Measurements from ENCODE around the gene ITPRID2. TPM values are rescaled to one million over a fixed set of nuclear protein-coding genes. Genes with fewer than 3 reads are reported as not detected.

The ITPRID2 gene
- total RNA-seq, result 115 and 133 TPM in 2 replicates
- long read RNA-seq, full-length matches to known transcripts, result 6 of 36 reads
- long read RNA-seq, partial matches to known transcripts, result 22 of 36 reads
- long read RNA-seq, other reads (novel, unspliced or antisense), result 8 of 36 reads

DNA sequence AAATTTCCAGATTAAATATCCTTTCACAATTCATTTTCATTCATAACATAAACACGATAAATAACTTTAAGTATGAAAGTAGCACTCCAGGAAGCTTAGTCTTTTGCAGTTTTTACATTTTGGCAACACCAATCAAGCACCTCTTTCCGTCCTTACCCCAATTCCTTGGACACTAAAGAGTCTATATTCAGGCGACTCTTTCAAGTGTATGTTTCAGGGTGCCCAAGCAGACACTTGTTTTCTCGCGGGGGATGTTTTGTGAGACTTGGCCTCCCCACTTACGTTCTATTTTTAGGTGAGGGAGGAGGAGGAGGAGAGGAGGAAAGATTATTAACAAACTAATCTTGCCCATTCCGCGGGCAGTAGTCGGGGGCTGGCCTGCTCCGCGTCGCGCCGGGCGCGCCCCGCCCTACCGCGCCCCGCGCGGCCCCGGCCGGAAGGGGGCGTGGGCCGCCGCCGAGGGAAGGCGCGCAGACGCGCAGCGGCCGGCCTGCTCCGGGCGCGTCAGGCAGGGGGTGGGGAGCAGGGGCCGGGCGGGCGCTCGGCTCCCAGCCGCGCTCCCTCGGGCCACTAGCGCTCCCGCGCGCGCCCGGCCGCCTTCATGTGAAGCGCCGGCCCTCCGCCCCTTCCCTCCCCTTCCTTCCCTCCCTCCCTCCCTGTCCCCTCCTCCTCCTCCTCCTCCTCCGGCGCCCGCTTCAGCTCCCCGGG is at the start of gene ITPRID2:
ITPRID2 (plus strand) TSS at position 473 of the 708 bp plus-strand sequence. CDS start 337 bp downstream, outside the sequence.
- no peaks in the 10 kb centered on the region for H3K27me3 Mint-ChIP-seq (ENCODE audit: low read depth)
- peak; percentile 71 for DNase-seq (ENCODE audit: low read depth, low spot score)
- H3K9me3 Mint-ChIP-seq, result no peaks in the 10 kb centered on the region
- H3K36me3 Mint-ChIP-seq (ENCODE audit: low read depth), result peaks cover 3% of the 10 kb centered on the region
- peak within 1 kb of the TSS; percentile 95 for H3K4me3 Mint-ChIP-seq
- TF ChIP-seq, protein P1, sequence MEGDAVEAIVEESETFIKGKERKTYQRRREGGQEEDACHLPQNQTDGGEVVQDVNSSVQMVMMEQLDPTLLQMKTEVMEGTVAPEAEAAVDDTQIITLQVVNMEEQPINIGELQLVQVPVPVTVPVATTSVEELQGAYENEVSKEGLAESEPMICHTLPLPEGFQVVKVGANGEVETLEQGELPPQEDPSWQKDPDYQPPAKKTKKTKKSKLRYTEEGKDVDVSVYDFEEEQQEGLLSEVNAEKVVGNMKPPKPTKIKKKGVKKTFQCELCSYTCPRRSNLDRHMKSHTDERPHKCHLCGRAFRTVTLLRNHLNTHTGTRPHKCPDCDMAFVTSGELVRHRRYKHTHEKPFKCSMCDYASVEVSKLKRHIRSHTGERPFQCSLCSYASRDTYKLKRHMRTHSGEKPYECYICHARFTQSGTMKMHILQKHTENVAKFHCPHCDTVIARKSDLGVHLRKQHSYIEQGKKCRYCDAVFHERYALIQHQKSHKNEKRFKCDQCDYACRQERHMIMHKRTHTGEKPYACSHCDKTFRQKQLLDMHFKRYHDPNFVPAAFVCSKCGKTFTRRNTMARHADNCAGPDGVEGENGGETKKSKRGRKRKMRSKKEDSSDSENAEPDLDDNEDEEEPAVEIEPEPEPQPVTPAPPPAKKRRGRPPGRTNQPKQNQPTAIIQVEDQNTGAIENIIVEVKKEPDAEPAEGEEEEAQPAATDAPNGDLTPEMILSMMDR (conservative IDR thresholded peaks at IDR 0.05), result peak; percentile 28
- H3K27ac Mint-ChIP-seq (ENCODE audit: unreplicated experiment), result peak within 1 kb of the TSS; percentile 96
- H3K4me1 Mint-ChIP-seq, result peaks cover 62% of the 10 kb centered on the region

DNA sequence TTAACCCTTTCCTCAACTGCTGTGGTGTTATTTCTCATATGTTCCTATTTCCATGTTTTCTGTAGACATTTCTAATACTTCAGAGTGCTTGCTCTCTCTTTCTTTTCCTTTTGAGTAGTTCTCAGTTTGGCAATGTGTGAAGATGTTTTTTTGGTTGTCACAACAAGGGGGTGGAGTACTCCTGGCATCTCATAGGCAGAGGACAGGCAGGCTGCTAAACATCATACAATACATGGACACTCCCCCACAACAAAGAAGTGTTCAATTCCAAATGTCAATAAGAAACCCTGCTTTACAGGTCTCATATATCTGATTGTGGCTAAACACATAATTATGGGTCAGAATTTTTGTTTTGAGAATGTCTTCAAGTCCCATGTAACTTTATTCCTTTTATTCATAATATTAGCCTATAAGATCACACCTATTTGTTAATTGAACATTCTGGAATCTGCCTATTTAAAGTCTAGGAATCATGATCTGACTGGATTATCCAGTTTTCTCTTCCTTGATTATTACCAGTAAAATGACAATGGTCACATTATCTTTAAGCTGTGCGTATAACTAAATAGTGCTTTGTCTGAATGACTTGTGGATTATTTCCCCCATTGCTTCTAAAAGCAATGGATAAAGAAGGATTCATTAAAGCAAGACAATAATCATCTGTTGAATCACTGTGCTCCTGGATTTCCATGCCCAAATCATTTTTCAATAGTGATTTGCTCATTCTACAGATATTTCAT is 46.8 kb upstream of the ITPRID2 start:
- Mint-ChIP-seq H3K27me3 (ENCODE audit: low read depth) (no peaks in the 10 kb centered on the region), H3K4me3 (no peak overlapping the region), H3K27ac (ENCODE audit: unreplicated experiment) (peak overlapping the region; percentile 31), H3K36me3 (ENCODE audit: low read depth) (no peaks in the 10 kb centered on the region), H3K4me1 (peaks cover 68% of the 10 kb centered on the region), H3K9me3 (no peaks in the 10 kb centered on the region)
- TF ChIP-seq, protein P1 (conservative IDR thresholded peaks at IDR 0.05), result no peak
- no peak for DNase-seq (ENCODE audit: low read depth, low spot score)

DNA sequence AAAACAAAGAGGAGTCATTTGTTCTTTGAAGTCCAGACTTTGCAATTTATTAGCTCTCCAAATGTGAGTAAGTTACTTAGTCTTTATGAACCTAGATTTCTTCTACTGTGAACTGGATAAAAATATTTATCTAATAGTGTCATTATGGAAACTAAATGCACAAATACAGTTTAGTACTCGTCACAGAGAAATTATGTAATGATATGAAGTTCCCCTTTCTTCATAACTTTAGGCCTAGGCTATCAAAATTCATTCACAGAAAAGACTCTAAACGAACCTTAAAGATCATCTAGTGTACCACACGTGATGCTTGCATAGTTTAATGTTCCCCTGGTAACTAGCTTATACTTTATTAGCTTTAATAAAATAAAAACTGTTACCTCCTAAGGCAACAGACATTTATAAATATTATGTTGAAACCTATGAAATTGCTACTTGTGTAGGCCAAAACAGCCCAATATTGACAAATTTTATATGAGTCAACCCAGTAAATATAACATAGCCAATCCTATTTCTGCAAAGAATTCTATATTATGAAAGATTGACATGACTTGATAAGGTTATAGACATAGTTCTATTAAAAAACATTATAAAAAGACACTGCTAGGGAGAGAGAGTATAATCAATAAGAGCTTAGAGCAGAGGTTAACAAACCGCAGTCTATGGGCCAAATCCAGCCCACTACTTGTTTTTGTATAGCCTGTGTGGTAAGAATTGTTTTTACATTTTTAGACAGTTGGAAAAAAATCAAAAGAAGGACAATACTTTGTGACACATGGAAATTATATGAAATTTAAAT is 44.9 kb upstream of the ITPRID2 start:
- Mint-ChIP-seq H3K9me3 (no peaks in the 10 kb centered on the region), H3K27me3 (ENCODE audit: low read depth) (no peaks in the 10 kb centered on the region), H3K27ac (ENCODE audit: unreplicated experiment) (no peak overlapping the region), H3K4me3 (no peak overlapping the region), H3K36me3 (ENCODE audit: low read depth) (no peaks in the 10 kb centered on the region), H3K4me1 (peaks cover 67% of the 10 kb centered on the region)
- DNase-seq (ENCODE audit: low read depth, low spot score), result no peak
- TF ChIP-seq, protein P1 (conservative IDR thresholded peaks at IDR 0.05), result no peak

DNA sequence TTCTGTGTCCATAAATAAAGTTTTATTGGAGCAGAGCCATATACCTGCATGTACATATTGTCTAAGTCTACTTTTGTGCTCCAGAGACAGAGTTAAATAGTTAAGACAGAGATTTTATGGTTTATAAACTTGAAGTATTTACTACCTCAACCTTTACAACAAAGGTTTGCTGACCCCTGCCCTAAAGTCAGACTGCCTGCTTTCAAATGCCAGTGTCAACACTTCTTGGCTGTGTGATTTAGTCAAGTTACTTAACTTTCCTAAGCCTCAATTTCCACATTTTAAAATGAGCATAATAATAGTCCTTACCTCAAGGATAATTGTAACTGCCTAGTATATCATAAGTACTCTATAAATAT is 44.4 kb upstream of the ITPRID2 start:
- H3K9me3 Mint-ChIP-seq, result no peaks in the 10 kb centered on the region
- TF ChIP-seq, protein P1 (conservative IDR thresholded peaks at IDR 0.05), result no peak
- H3K4me1 Mint-ChIP-seq, result peaks cover 61% of the 10 kb centered on the region
- no peak overlapping the region for H3K4me3 Mint-ChIP-seq
- DNase-seq (ENCODE audit: low read depth, low spot score), result no peak
- H3K27me3 Mint-ChIP-seq (ENCODE audit: low read depth), result no peaks in the 10 kb centered on the region
- no peak overlapping the region for H3K27ac Mint-ChIP-seq (ENCODE audit: unreplicated experiment)
- H3K36me3 Mint-ChIP-seq (ENCODE audit: low read depth), result no peaks in the 10 kb centered on the region

DNA sequence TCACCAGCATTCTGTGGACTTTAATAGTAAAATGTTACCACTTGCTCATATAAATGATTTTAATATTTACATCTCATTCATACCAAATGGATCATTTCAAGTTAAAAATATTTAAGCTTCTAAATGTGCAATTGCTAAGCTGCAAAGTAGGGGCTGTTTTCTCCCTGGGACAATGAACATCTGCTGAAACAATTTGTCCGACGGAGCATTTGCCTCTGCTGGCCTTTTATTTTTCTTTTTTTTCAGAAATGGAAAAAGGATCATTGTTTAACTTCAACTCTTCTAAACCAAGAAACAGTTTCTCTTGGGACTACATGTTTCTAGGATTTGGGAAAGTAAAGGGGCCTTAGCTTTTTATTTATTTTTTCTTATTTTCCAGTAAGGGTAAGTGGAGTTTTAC is 43.8 kb upstream of the ITPRID2 start:
- no peak overlapping the region for H3K4me3 Mint-ChIP-seq
- H3K36me3 Mint-ChIP-seq (ENCODE audit: low read depth), result no peaks in the 10 kb centered on the region
- no peak for DNase-seq (ENCODE audit: low read depth, low spot score)
- TF ChIP-seq, protein P1 (conservative IDR thresholded peaks at IDR 0.05), result no peak
- H3K9me3 Mint-ChIP-seq, result no peaks in the 10 kb centered on the region
- H3K4me1 Mint-ChIP-seq, result peaks cover 56% of the 10 kb centered on the region
- H3K27ac Mint-ChIP-seq (ENCODE audit: unreplicated experiment), result no peak overlapping the region
- H3K27me3 Mint-ChIP-seq (ENCODE audit: low read depth), result no peaks in the 10 kb centered on the region

All from neural crest cell (in vitro differentiated cells).